Stimulated activated naive CD8-positive, alpha-beta T cell treated with anti-CD3 and anti-CD28 coated beads, Interleukin-15, Interleukin-2, amounts not matched to agents 100 U/mL and 50 U/mL, for 24 hours (primary cell): ENCODE results near the gene MRPL27.
A peak's percentile ranks its signal among the peaks of the same experiment; 100 is the strongest.

Experiments
- ATAC-seq: fragments of 150-1000 bp; cut with Tn5 transposase; one replicate; pipeline ENCODE4 v1.10.0; 2021
- DNase-seq: peaks from one replicate; pipeline ENCODE4 v3.0.0; 2021

The MRPL27 gene

DNA sequence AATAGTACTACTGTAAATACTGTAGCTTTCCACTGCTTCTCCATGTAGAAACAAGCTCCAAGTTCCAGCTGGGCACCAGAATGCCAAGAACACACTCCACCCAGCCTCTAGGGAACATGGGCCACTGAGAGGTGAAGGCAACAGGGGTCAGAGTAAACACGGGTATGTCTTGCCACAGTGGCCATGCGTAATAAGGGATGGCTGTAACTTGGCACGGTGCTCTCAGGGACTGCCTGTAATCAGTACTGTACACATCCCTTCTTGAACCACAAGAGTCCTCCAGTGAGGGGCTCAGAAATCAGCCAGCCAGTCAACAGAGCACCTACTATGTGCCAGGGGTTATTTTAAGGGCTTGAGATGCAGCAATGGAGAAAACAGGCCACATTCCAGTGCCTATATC, 13.5 kb upstream of the MRPL27 start:
- no peak for DNase-seq
- ATAC-seq, result no peak

DNA sequence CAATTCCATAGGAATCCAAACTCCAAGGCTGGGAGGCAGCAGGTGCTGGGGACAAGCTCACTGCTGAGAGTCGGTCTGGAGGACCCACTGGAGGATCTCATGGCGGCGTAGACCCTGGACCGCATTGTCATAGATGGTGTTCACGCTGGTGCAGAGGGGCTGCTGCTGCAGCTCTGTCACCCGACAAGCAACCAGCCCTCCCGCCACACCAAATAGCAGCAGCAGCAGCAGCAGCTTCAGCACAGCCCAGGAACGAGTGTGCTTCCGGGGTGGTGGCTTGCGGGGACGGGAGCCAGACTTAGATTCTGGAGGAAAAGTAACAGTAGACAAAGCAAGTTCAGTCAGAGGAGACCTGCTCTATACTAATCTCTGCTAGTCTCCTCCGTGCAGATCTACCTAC, 9.9 kb upstream of the MRPL27 start:
- no peak for DNase-seq
- ATAC-seq, result no peak

GRCh38 chr17:50381920-50382319, 8.9 kb upstream of the MRPL27 start:
- DNase-seq (no peak), ATAC-seq (no peak)

DNA sequence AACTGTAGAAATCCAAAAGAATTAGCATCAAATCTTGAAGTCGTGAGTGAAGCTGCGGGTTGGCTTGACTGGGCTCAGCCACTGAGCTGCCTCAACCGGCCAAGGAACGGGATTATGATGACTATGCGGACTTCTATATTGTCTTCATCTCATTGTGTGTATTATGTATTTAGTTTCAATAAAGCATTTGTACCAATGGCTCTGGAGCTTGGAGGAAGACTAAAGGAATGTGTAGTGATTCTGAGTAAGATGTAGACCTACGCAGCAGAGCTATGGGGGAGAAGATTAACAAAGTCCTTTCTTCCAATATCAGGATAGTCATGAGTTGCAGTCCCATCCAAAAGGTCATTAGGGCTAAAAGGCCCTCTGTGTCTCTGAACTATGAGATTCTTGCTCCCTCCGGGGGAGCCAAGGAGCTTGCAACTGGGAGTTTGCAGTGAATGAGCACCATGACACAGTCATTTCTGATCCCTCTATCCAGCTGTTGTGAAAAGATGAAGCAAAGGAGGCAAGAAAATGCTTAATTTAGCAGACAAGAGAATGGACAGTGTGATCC, 8.4 kb upstream of the MRPL27 start:
- DNase-seq, result no peak
- ATAC-seq, result no peak

GRCh38 chr17:50380369-50381259, 7.6 kb upstream of the MRPL27 start:
- ATAC-seq (peak; percentile 7), DNase-seq (no peak)

- no peak for ATAC-seq
- DNase-seq, result no peak
These were observed 6.6 kb upstream of the MRPL27 start for GRCh38 chr17:50379351-50380132.

DNA sequence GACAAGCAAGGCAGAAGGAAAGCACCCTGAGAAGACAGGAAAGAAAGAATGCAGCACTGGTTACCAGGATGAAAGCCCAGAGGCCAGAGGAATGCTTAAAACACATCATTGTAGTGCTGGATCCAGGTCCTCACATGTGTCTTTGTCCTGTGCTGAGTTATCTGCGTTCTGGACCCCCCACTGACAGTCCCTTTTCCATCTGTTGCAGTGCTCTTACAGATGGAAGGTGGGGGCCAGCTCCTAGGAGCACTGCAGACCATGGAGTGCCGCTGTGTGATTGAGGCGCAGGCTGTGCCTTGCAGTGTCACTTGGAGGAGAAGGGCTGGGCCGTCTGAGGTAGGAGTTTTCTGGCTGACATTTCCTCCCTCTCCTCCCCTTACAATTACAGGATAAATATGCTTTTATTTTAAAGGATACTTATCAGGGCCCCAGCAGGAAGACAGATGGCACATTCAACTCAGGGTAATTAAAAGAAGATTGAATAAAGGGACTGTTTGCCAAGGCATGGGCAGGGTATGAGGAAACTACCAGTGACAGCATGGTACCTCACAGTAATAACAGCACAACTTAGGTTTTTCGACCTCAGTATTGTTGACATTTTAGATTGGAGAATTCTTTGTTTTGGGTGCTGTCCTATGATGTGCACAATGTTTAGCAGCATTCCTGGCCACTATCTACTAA, 3.0 kb upstream of the MRPL27 start:
- no peak for DNase-seq

DNA sequence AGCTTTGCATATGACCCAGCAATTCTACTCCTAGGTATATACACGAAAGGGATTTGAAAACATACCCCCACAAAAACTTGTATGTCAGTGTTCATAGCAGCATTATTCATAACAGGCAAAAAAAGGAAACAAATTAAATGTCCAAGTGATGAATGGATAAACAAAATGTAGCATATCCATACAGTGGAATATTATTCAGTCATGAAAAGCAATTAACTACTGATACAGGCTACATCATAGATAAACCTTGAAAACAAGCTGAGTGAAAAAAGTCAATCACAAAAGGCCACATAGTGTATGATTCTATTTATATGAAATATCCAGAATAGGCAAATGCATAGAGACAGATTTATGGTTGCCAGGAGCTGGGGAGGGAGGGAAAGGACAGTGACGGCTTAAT, 721 bp upstream of the MRPL27 start:
- no peak for ATAC-seq

More for the DNA sequence above, 3.0 kb upstream of the MRPL27 start:
- no peak for ATAC-seq

GRCh38 chr17:50372222-50372757, 694 bp downstream of the MRPL27 start:
- DNase-seq (no peak), ATAC-seq (no peak)

More for the DNA sequence above, 721 bp upstream of the MRPL27 start:
- DNase-seq, result no peak

- DNase-seq (no peak), ATAC-seq (no peak)
These were observed 1.5 kb downstream of the MRPL27 start for GRCh38 chr17:50371526-50371925.

DNA sequence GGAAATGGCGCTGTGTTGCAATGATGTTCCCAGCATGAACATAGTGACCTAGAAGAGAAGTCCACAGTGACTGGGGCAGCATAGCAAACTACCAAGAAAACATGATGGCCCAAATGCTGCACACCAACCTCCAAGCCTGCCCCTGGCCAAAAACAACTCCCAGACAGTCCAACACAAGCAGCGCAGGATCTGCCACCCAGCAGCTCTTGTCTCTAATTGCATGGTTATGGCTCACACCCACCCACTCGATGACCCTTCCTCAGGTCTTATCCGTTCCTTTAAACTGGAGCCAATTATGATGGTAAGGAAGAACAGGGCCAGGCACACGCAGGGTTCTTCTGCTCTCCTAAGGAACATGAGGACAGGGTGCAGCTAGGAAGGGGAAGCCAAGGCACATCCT, 2.9 kb downstream of the MRPL27 start:
- DNase-seq, result no peak
- no peak for ATAC-seq

- ATAC-seq (no peak), DNase-seq (no peak)
These were observed 5.6 kb downstream of the MRPL27 start for GRCh38 chr17:50367401-50367800.

GRCh38 chr17:50365649-50366393, 7.2 kb downstream of the MRPL27 start:
- no peak for ATAC-seq

DNA sequence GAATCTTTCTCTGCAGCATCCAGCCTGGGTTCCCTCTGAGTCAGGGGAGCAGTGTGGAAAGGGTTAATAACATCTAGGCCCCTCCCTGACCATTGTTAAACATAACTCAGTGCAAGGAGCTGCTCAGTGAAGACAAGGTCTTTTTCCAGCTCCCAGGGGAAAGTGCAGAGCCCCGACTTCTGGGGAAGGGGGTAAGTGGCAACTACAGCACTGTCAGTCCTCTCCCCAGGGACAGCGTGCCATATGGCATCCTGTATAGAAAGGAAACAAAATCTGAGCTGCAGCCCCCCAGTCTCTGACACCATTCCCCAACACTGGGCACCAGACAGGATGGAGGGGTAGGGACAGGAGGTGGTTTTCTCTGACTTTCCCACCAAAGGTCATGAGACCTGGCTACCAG, 7.8 kb downstream of the MRPL27 start:
- DNase-seq (no peak), ATAC-seq (no peak)

More at GRCh38 chr17:50365649-50366393, 7.2 kb downstream of the MRPL27 start:
- no peak for DNase-seq

GRCh38 chr17:50364715-50365114, 8.3 kb downstream of the MRPL27 start:
- no peak for DNase-seq
- ATAC-seq, result no peak

DNA sequence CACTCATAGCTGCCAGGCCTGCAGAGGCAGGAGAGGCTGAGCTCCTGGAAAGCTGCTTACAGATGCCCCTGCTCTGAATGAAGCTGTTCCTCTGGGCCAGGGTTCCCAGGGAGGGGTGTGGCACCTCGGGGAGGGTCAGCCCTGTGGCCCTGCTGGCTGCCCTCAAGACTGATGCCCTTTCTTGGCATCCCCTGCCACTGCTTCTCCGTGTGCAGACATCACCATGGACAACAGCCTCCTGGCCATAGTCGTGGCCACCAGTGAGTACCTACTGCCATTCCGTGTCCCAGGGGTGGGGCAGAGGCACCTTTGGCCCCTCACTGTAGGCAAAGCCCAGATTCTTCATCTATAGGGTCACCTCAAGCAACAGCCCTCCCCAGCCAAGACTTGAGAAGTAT, 8.9 kb downstream of the MRPL27 start:
- ATAC-seq (no peak), DNase-seq (no peak)

DNA sequence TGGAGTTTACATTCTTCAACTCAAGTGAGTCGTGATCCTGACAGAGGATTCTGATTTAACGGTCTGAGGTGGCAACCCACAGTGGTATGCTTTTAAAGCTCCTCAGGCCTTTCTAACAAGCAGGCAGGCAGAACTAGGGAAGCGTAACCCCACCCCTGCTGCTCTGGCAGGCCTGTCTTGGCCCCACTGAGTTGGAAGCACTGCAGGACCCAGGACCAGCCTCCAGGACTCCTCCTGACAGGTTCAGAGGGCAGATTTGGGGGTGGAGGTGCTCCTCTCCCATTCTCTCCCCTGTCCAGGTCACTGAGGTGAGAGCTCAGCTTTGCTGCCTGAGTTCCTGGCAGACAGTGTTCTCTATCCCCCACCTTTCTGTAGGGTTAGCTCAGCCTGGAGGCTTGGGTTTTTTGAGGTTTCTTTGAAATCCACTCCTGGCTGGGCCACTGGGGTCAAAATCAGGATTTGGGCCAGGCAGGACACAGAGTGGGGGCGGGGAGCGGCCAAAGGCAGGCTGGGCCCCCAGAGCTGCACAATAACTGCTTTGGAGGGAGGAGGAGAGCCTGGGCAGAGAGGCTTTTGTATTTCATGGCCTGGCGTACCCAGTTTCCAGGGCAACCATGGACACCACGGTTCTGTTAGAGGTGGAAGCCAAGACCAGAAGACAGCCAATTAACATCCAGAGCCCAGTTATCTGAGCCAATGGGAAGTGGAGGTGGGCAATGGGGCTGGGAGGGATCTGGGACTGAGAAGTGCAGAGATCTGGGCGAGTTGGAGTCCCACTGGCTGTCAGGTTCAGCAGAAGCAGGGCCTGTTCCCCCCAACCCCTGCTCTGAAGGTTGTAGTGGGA, 9.5 kb downstream of the MRPL27 start:
- DNase-seq (no peak), ATAC-seq (no peak)

DNA sequence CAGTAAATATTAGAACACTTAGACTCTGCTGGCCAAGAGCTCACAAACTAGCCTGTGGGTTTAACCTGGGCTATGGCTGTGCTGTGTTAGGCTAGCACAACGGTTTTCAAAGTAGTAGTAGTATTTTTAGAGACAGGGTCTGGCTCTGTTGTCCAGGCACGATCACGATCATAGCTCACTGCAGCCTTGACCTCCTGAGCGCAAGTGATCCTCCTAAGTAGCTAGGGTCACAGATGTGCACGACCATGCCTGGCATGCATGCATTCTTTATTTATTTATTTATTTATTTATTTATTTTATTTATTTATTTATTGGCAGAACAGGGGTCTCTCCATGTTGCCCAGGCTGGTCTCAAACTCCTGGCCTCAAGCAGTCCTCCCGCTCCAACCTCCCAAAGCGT, 10.3 kb downstream of the MRPL27 start:
- no peak for DNase-seq
- ATAC-seq, result no peak

DNA sequence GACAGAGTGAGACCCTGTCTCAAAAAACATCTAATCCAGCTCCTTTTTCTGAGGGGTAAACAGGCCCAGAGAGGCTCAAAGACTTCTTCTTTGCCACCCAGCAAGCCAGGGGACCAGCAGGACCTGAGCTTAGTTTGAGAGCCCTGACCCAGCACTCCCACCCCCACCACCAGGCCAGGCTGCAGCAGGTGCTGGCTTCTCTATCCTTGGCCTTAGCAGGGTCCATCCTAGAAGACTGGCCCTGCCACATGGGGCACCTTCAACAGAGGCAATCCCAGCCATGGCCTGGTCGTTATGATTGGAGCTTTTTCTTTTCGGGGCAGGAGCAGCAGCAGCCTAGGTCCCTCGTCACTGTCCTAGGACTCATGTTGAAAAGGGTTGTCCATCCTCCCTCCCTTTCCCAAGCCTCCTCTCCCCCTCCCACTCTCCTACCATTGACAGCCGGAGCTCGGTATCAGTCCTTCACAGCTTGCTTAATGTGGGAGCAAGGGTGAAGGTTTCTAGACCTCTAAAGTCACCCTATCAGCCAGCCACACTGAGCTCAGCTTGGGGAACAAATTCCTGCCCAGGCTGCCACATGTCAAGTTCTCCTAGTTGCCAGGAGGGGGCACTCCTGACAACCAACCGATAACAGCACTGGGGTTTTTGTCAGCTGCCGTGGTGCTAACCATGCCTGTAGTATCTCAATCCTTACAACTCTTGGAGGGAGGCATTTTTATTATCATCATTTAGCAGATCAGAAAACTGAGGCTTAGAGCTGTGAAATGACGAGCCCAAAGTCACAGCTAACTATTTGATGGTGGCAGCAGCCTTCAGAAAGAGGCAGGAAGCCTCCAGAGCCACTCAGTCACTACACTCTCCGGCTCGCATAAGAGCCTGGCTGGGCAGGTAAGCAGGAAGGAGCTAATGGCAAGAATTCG, 11.2 kb downstream of the MRPL27 start:
- ATAC-seq, result peak; percentile 81
- DNase-seq, result peak; percentile 51
